Stimulated activated CD4-positive, alpha-beta T cell treated with anti-CD3 and anti-CD28 coated beads, Interleukin-15, amount 100 ng/mL, for 1 hour (primary cell): Measurements from ENCODE around the gene MYLK2.
"Not testable (repeated sequence)": the region's sequence is repeated elsewhere in the genome, so short reads cannot be mapped to it uniquely, and the experiment has no call there.

Source experiments
- DNase-seq, 2 donors: peaks; one replicate each; pipeline ENCODE4 v3.0.0-alpha.2; 2020; ENCODE audit warnings: low read depth in 1 of 2, low spot score in 1 of 2

MYLK2 gene

DNA sequence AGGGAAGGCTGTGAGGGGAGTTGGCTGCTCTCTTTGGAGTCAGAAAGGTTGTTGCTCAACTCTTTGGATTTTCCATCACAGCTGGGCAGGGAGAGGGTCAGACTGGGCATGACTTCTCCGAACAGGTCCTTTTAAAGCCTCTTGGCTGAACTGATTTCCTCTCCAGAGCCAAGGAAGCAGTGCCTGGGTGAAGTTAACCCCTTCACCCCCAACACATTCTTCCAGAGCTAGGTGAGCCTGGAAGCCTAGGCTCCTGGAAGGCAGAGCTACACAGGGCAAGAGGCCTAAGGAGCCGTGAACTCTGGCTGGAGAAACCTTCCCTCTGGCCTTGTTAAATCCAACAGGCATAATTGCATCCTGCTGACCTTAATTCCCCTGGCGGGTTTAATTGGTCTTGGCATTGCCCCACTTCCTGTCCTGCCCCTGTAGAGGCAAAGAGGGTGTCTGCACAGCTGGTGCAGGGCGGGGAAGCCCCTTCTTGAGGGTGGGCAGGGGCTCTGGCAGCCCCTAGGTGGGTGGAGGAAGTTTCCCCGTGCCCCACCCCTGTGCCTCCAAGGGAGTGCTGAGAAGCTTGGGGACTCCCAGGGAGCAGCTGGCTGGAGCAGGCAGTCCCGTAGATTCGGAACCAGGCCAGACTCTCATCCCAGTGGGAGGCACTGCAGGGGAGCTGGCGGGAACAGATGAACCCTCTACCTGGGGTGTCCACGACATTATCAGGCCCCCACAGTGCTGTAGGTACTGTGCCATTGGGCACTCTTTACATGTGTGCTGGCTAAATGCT is 3.6 kb upstream of the MYLK2 start:
- no peak for DNase-seq

GRCh38 chr20:31816221-31816620 is 2.9 kb upstream of the MYLK2 start:
- DNase-seq = no peak

DNA sequence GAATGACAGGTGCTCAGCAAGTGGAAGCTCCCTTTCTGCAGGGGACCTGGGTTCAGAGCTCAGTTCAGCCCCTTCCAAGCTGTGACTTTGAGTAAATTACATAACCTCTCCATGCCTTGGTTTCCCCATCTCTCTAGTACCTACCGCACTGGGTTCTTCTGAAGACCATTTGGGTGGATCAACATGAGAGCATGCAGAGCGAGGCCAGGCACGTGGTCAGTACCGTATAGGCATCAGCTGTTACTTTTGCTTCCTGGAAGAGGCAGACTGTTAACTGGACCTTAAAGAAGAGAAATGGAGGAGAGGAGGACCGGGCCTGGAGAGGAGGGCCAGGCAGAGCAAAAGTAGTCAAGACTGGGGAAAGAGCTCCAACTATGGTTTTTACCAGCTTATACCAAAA is 1.7 kb upstream of the MYLK2 start:
- DNase-seq = no peak

- no peak for DNase-seq
Measured at GRCh38 chr20:31818376-31818908, 714 bp upstream of the MYLK2 start.

- DNase-seq = no peak
Measured at GRCh38 chr20:31820228-31820627, 1.1 kb downstream of the MYLK2 start.

DNA sequence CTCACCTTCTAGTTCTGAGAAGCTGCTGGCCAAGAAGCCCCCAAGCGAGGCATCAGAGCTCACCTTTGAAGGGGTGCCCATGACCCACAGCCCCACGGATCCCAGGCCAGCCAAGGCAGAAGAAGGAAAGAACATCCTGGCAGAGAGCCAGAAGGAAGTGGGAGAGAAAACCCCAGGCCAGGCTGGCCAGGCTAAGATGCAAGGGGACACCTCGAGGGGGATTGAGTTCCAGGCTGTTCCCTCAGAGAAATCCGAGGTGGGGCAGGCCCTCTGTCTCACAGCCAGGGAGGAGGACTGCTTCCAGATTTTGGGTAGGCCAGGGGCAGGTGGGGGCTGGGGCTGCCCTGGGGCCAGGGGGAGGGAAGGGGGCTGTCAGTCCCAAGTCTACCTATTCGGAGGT is 2.3 kb downstream of the MYLK2 start:
- DNase-seq = no peak

DNA sequence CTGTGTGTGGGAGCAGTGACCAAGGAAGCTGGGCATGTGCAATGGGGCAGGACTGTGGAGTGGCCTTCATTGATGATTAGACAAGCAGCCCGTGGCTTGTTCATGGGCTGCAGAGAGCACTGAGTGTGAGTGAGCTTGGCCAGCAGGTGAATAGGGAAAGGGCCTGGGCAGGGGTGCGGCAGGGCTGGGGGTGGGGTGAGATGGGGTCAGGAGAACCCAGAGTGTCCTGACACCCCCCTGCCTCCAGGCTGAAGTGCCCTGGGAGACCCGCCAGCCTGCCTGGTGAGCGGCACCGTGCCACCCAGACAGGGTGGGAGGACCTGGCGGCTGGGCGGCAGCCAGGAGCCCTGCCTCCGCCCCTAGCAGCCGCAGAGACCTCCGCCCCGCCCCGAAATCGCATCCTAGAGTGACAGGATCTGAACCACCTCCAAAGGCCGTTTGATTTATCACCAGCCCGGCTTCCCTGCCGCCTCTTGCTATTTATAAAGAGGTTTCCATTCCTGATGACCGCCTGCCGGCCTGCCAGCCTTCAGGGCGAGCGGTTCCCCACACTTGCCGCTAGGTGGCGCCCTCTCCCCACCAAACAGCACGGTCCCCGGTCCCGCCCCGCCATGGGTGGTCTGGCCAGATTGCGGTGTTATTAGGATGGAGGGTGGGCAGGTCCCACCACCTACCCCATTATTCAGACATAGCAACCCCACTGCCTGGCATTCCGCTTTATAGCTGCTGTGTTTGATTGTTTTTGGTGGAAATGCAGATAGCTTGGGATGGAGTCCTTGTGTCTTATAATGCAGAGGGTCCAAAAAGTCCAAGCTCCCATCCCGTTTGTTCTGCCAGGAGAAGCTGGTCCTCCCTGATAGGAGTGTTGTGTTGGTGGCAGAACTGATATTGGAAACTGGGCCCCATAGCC is 3.5 kb downstream of the MYLK2 start:
- peak; percentile 43 to 66 for DNase-seq

GRCh38 chr20:31823360-31824124 is 4.4 kb downstream of the MYLK2 start:
- DNase-seq = no peak

- no peak for DNase-seq
Measured at GRCh38 chr20:31824125-31824485, 4.9 kb downstream of the MYLK2 start.

GRCh38 chr20:31824554-31825313 is 5.6 kb downstream of the MYLK2 start:
- DNase-seq = no peak

DNA sequence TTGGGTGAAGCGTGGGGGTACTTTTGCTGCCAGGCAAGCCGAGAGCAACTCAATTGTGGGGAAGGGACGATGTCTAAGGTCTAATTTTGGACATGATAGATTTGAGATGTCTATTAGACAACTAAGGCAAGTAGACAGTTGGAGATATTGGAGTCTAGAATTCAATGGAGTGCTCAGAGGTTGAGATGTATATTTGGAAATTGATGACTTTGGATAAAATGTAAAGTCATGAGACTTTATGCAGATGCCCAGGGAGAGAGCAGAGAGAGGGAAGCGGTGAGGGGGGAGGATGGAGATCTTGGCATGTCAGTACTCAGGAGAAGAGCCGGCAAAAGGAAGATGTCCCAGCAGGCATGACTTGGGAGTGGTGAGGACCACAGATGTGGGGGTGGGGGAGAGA is 6.9 kb downstream of the MYLK2 start:
- DNase-seq = no peak

DNA sequence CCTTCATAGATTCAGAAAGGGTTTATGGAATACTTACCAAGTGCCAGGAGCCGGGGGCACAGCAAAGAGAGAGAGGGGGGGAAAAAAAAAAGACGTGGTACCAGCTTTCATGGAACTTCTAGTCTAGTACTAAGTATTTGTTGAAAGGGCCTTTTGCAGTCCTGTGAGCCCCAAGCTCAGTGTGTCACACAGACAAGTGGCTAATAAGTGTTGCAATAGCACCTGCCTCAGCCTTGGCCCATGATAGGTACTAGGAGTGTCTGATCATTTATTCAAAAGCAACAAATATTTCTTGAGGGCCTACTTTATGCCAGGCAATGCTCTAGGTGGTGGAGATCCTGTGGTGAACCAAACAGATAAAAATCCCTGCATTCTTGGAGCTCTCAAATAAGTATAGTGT is 7.9 kb downstream of the MYLK2 start:
- DNase-seq = no peak

GRCh38 chr20:31828016-31828415 is 8.9 kb downstream of the MYLK2 start:
- not testable (repeated sequence) for DNase-seq

DNA sequence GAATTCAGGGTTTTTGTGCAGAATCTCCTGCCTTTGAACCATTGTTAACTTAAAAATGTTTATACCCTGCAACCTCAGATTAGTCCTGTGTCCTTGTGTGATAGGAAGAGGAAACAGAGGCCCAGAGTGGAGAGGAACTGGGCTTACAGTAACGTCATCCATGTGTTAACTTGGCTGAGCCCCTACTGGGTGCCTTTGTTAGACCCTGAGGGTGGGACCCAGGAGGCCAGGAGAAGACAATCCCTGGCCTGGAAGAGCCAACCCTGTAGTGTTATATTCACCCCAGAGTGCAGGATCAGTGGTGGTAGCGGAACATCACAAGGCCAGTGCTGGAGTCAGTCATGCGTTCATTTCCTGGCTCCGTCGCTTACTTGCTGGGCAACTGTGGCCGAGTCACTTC is 10.6 kb downstream of the MYLK2 start:
- no peak for DNase-seq

DNA sequence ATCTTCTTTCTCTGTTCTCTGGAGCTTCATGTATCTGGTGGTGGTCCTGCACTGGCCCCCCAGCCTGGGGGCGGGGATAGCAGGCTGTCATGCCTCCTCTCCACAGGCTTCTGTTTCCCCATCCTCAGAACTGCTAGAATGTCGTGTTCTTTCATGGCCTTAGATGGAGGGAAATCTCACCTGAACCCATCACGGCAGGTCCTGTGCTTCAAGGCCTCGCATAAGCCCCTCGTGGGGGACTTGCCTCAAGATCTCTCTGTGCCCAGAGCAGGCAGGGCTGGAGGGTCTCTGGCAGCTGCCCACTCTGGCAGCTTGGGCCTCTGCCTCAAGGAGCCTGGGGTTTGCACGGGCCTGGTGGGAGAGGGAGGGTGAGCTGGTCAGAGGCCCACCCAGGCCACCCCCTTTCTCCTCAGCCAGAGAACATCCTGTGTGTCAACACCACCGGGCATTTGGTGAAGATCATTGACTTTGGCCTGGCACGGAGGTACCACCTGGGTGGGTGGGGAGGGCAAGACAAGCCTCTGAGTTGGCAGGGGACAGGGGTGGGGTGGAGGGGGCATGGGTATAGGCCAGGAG is 11.3 kb downstream of the MYLK2 start:
- DNase-seq = no peak

- no peak for DNase-seq
Measured at GRCh38 chr20:31831211-31831610, 12.1 kb downstream of the MYLK2 start.

DNA sequence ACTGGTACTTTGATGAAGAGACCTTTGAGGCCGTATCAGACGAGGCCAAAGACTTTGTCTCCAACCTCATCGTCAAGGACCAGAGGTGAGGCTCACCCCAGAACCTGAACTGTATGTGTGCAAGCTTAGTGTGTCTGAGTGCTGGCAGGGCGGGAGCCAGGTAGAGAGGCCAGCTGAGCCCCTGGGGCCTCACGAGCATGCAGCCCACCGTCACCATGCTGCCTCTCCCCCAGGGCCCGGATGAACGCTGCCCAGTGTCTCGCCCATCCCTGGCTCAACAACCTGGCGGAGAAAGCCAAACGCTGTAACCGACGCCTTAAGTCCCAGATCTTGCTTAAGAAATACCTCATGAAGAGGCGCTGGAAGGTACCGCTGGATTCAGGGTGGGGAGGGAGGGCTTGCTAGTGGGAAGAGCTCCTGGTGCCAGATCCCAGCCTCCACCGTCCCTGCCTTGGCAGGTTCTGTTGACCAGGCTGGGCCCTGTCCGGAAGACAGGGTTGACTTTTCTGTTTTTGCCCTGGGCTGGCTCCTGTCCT is 12.7 kb downstream of the MYLK2 start:
- DNase-seq = no peak

DNA sequence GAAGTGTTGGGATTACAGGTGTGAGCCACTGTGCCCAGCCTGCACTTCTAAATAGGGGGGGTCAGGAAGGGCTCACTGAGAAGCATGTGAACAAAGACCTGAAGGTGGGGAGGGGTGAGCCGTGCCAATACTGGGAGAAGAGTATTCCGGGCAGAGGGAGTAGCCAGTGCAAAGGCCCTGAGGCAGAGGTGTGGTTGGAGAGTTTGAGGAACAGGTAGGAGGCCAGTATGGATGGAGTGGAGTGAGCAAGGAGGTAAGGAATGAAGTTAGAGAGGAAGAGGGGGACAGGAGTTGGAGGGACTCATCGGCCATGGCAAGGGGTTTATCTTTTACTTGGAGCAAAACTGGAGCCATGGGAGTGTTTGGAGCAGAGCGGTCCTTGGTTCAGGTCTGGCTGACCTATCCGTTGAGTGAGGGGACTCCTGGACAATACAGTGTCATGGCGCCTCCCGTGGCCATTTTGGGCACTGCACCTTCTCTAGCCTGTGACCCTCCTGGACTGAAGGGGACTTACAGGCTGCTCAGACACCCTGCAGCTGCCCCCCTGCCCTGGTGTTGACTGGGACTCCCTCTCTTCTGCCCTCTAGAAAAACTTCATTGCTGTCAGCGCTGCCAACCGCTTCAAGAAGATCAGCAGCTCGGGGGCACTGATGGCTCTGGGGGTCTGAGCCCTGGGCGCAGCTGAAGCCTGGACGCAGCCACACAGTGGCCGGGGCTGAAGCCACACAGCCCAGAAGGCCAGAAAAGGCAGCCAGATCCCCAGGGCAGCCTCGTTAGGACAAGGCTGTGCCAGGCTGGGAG is 14.2 kb downstream of the MYLK2 start:
- DNase-seq = peak in 1 of 2 donors; percentile 52

DNA sequence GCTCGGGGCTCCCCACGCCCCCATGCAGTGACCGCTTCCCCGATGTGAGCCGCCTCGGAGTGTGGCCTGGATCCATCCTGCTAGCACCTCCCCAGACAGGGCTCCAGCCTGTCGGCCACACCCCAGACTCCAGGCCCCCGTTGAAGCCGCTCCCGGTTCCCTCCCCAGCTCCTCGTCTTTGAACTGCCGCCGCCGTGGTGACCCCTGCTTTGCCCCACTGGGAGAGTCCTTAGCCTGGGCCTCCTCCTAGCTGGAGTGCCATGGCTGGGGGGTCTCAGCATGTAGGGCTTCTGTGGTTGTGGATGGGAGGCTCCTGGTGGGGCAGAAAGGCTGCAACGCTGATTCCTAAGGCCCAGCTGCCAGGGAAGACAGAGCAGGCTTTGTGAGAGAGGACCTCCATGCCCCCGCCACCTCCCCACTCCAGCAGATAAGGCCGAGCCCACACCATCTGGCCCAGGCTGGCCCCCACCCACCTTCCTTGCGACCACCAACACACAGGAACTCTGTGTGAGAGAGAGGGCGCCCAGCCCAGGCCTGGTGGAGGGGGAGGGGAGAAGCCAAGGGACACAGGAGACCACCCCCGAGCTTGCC is 14.9 kb downstream of the MYLK2 start:
- no peak for DNase-seq
